Nucleus accumbens (tissue), 56 donors: Measurements from ENCODE around the gene LRRTM4.
A peak's percentile ranks its signal among the peaks of the same experiment; 100 is the strongest.

ENCODE experiments used
- DNase-seq, 56 donors: peaks; one replicate each; lab custom pipeline; 2025; lab: John Stamatoyannopoulos, UW

The LRRTM4 gene

GRCh38 chr2:77479895-77480294 is 42.3 kb downstream of the LRRTM4 start:
- DNase-seq = peak in 2 of 56 donors; percentile 2 to 24

GRCh38 chr2:77479395-77479794 is 42.8 kb downstream of the LRRTM4 start:
- DNase-seq = no peak

GRCh38 chr2:77470096-77470495 is 52.1 kb downstream of the LRRTM4 start:
- DNase-seq = no peak

DNA sequence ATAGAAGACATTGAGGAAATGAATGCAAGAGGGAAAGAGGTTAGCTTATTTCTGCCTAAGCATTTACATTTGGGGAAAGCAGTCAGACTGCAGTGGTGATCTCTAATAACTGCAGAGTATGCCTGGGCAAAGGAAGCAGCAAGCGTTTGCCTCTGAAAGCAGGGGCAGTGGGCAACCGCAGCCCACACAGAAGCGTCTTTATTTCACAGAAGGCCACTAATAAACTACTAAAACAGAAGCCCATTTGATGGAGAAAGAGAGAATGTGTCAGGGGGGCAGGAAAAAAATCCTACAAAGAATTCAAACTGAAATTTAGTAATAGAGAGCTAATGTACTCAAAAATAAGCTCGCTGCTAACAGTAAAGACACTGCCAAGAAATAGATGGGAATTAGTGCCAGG is 53.1 kb downstream of the LRRTM4 start:
- peak in 4 of 56 donors; percentile 1 to 51 (median 12) for DNase-seq

DNA sequence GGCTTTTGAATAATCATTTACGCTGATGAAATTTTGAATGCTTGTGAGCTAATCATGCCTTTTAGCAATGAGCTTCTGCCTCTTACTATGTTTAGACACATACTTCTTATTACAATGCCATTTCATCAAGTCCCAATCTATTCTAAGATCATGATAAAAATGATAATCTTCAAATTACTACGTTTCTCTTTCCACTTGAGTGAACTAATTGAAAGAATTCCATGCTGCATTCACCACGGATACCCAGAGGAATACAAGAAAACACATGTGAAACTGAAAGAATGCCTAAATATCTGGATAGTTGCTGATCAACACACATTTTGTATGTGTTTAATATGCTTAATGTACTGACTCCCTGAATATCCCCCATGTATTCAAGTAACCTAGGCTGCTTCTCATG is 62.3 kb downstream of the LRRTM4 start:
- DNase-seq = no peak

GRCh38 chr2:77458216-77458615 is 64.0 kb downstream of the LRRTM4 start:
- peak in 21 of 56 donors; percentile 5 to 70 (median 24) for DNase-seq

- DNase-seq = no peak
These were observed 64.5 kb downstream of the LRRTM4 start for GRCh38 chr2:77457665-77458064.

DNA sequence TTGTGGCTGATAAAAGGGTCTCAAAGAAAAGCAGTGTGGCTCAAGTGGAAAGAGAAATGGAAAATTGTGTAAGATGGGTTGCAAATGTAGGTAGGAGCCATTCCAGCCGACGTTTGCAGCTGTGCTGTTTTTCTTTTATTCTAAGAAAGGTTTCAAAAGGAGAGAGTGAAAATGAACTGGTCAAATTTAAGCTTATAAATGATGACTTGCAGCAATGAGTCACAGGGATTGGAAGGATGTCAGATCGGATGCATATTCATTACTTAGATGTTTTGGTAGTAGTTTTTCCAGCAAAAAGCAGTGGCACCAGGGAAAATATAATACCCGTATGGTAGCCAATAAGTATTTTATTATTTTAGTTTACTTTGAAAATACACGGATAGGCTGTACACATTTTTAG is 79.1 kb downstream of the LRRTM4 start:
- no peak for DNase-seq

GRCh38 chr2:77434880-77435279 is 87.3 kb downstream of the LRRTM4 start:
- peak in 1 of 56 donors; percentile 9 for DNase-seq

- DNase-seq = peak in 2 of 56 donors; percentile 10 to 27
These were observed 93.2 kb downstream of the LRRTM4 start for GRCh38 chr2:77428946-77429345.

DNA sequence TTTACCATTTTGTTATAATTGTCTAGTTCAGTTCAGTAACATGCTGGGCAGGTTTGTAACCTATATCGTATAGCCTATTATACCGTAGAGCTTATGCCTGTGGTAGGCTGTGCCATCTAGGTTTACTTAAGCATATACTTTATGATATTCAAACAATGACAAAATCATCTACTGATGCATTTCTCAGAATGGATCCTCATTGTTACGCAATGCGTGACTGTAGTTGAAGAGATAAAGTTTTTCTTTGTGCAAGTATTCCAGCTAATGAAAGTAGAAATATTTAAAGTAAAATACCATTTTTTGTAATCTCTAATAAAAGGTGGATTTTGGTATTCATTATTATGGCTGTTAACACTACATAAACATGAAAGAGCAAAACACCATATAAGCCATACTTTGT is 100.2 kb downstream of the LRRTM4 start:
- no peak for DNase-seq

GRCh38 chr2:77418537-77418936 is 103.6 kb downstream of the LRRTM4 start:
- no peak for DNase-seq

GRCh38 chr2:77404189-77404588 is 118.0 kb downstream of the LRRTM4 start:
- DNase-seq = no peak

DNA sequence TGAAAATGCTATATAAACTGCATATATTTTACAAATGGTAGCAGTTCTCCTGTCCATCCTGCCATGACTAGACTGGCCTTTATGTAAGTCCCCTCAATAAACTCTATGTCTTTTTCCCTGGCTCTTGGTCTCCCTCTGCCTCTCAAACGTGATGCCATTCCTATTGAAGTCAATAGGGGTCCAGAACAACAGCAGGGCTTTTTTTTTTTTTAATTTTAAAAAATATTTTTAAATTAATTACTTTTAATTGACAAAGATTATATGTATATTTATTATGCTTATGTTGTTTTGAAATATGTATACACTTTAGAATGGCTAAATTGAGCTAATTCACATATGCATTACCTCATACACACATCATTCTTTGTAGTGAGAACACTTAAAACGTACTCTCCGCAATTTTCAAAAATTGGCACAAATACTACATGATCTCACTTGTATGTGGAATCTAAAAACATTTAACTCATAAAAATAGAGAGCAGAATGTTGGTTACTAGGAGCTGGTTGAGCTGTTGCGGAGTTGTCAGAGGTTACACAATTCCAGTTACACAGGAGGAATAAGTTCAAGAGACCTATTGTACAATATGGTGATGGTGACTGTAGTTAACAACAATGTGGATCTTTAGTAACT is 123.1 kb downstream of the LRRTM4 start:
- DNase-seq = no peak

GRCh38 chr2:77397763-77398162 is 124.4 kb downstream of the LRRTM4 start:
- DNase-seq = no peak

DNA sequence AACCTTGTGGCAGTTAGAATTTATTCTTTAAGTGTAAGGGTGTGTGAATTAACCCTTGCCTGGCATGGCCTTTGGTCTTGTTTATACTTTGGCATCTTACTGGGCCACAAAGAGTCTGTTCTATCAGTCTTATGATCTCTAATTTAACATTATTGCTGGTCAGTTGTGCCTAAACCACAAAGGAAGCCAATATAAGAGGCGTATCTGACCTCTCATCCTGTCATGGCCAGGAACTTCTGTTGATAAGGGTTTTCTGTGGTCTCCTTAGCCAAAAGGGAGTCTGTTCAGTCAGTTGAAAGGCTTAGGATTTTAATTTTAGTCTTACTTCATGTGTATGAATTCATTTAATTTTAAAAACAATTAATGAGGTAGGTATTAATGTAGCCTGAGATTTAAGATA is 127.2 kb downstream of the LRRTM4 start:
- no peak for DNase-seq

DNA sequence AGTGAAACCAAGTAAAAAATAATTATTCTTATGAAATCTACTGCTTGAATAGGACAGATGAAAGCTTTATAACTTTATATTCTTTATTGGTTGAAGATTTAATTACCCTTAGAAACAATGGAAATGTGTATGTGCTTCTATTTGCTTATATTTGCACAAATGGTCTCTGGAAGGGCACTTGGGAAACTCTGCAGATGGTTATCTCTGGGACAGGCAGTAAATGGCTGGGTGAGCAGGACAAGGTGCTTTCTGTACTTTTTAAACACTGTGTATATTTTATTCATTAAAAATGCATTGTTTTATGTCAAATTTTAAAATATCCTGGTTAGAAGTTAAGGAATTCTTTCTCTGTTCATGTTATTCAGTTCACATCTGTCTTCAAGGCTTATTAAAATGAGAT is 131.1 kb downstream of the LRRTM4 start:
- DNase-seq = no peak

- no peak for DNase-seq
These were observed 134.9 kb downstream of the LRRTM4 start for GRCh38 chr2:77387324-77387723.

DNA sequence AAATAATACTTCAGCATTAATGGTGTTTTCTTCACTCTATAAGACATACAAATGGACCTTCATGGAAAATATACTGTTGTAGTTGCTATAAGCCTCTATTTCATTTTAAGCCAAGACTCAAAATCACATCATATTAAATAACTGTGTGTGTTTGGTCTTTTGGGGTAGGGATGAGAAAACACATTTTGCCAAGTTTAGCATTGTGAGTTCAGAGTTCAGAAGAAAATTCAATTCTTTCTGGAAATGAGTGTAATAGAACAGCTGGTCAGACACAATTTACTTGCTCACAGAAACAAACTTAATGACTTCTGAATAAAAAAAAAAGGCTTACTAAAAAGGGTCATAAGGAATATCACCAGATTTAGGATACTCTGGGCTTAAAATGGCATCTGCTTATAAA is 149.5 kb downstream of the LRRTM4 start:
- no peak for DNase-seq

GRCh38 chr2:77370511-77370910 is 151.7 kb downstream of the LRRTM4 start:
- DNase-seq = no peak

- DNase-seq = no peak
These were observed 158.9 kb downstream of the LRRTM4 start for GRCh38 chr2:77363277-77363676.

DNA sequence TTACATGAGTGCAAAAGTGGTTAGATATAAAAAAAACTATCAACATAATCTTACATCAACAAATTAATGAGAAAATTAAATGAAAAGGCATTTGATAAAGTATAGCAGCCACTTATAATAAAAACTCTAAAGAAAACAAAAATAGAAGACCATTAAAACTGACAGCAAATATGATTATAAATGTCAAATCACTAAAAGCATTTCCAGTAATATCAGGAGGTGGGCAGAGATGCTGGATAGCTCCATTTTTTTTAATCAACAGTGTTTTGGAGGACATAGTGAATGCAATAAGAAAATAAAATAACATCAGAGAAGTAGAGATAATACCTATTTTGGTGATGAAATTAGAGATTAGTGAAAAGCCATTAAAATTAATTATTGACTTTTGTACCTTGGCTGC is 173.4 kb downstream of the LRRTM4 start:
- no peak for DNase-seq

DNA sequence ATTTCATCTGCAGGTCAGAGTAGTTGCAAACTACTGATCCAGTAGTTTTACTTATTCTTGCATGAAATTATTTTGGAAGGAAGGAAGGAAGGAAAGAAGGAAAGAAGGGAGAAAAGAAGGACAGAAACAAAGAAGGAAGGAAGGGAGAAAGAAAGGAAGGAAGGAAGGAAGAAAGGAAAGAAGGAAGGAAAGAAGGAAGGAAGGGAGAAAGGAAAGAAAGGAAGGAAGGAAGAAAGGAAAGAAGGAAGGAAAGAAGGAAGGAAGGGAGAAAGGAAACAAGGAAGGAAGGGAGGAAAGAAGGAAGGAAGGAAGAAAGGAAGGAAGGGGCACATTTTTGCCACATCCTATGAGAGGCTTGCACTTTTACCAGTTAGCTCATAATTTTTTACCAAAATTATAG is 186.2 kb downstream of the LRRTM4 start:
- DNase-seq = no peak
